DMS 273 treated with DMSO at 0.1 percent for 48 hours (cell line): Measurements from ENCODE around the gene SMIM8.

Source experiments
- DNase-seq: peaks from one replicate; lab custom pipeline; 2025; lab: John Stamatoyannopoulos, UW

The SMIM8 gene

DNA sequence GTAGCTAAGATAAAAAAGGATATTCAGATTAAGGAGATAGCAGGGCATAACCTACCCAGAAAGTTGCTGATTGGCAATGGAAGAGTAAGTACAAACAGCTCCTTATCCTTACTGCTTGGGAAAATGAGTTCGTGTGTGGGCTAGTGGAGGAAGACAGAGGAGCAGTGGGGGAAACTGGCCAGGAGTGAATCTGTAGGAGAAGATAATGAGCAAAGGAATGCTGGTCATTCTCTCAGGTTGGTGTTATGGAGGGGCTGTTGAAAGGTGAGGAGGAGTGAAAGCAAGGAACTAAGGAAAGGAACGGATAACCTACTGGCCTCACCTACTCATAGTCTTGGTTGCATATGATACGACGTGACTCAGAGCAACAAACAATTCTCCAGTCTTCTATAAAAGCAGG is 14.0 kb downstream of the SMIM8 start:
- no peak for DNase-seq

GRCh38 chr6:87340230-87340629 is 17.8 kb downstream of the SMIM8 start:
- no peak for DNase-seq

DNA sequence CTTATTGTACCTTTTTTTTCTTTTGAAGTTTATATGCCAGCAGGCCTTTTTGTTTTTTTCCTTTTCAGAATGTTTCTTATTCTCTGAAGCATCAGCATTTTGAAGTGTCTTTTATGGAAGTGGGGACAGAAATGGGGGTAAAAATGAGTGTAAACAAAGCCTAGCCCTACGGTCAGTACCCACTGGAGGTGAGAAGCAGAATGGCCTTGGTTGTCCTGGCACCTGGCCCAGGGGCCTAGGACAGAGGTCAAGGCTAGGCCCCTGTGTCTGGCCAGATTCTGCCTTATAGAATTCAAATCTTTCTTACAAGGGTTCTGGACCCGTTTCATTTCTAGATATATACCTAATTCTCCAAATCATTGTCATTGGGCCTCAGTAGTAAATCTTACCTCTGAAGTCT is 18.8 kb downstream of the SMIM8 start:
- DNase-seq: no peak

- no peak for DNase-seq
Measured at GRCh38 chr6:87341899-87342298, 19.5 kb downstream of the SMIM8 start.

DNA sequence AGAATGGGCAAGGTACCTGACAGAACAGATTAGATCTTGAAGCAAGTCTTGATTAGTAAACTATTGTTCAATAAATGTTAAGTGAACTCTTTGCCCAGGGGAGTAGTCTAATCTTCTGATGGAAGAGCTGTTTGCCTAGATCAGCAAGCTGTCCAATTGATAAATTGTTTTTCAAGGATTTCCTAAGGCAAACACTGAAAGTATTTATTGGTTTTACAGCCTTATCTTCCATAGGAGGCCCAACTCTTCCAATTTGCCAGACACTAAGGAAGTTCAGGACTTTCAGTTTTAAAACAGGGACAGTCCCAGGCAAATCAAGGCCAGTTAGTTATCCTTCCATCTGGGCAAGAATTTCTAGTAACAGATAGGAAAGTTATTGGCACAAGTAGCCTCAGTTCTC is 20.4 kb downstream of the SMIM8 start:
- no peak for DNase-seq

DNA sequence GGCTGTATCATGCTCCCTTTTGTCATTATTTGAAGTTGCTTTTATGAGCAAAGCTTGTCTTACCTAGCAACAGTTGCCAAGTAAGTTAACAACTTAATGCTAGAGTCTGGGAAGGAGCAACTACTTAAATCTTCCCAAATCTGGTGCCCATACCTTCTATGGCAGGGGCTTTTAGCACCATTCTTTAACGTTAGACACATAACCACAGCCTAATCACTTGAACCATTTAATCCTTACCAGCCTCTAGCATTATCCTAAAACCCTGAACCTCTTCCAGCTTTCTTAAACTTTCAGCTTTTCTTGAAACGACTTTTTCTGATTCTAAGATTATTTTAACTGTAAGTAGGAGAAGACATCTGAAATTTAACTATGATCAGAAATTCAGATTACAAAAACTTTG is 22.3 kb downstream of the SMIM8 start, which contains the start of gene C6orf163:
Gene C6orf163 (plus strand): TSS at position 83 of the 400 bp plus-strand sequence. CDS start 287 bp downstream, at position 370.
- no peak for DNase-seq

DNA sequence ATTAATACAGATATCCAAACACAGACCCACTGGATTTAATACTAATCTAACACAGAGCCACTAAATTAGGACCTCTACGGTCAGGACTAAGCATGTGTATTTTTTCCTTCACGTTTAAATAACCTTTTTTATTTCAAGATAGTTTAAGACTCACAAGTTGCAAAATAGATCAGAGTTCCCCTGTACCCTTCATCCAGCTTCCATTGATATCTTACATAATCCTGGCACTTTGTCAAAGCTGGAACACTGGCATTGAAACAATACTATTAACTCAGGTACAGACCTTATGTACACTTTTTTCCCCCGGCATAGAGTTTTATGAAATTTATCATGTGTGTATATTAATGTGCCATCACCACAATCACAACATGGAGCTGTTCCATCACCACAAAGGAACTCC is 24.3 kb downstream of the SMIM8 start:
- no peak for DNase-seq

- DNase-seq: no peak
Measured at GRCh38 chr6:87349896-87350295, 27.5 kb downstream of the SMIM8 start.

- DNase-seq: no peak
Measured at GRCh38 chr6:87350516-87350915, 28.1 kb downstream of the SMIM8 start.

DNA sequence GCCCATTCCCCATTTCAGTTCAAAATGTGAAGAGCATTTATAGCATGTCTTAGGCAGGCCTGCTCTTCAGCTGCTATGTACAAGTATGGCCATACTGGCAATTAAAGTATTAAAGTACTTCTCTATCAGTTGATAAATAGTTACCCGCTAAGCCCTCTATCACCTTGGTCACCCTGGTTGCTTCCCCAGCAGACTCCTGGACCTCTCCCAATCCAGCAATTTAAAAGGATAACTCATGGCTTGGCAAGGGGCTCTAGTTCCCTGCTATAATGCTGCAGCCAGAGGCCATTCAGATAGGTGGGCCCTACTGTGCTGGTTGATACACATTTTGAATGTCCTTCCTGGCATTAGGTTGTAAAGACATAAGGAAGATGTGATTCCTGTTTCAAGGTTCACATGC is 29.2 kb downstream of the SMIM8 start:
- DNase-seq: no peak

DNA sequence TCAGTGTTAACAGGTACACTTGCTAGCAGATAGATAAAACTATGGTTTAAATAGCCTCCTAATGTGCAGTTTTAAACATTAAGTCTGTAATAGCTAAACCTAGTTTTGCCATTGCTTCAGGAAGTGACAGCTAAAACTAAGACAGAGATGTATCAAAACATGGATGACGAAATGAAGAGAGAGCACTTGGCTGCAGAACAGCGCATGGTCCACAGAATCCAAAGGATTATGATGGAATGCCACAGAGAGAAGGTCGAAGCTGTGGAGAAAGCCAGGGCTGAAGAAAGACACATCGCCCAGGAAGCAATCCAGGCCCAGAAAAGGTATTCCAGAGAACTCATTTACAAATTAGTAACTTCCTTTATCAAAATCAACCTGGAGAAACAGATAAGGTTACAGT is 33.8 kb downstream of the SMIM8 start:
- no peak for DNase-seq

DNA sequence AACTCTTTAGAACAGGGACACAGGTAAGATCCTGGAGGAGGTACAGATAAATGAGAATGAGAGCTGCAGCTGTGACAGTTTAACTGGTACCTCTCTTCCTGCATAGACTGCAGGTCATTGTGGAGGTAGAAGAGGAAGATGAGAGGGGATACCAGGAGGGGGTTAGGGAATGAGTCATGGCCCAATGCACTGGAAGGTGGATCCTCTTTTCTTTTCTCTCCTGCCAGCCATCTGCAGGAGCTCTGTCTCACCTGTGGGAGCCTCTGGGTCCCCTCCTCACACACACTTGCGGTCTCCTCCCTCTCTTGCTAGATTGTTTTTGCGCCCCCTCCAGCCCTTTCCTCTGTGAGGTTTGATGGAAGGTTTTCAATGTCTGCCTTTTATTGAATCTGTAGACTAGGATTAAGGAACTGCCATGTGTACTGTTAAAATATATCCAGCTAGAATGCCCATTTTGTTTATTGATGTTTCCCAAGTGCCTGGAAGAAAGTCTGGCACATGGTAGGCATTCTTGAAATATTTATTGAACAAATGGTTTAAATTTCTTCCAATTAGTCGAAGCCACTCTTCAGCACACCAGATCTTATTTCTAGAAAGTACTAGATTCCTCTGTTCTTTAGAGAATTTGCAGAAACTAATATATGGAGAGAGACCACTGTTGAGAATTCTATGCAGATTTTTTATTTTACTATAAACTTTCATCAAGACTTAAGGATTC is 35.2 kb downstream of the SMIM8 start:
- no peak for DNase-seq

DNA sequence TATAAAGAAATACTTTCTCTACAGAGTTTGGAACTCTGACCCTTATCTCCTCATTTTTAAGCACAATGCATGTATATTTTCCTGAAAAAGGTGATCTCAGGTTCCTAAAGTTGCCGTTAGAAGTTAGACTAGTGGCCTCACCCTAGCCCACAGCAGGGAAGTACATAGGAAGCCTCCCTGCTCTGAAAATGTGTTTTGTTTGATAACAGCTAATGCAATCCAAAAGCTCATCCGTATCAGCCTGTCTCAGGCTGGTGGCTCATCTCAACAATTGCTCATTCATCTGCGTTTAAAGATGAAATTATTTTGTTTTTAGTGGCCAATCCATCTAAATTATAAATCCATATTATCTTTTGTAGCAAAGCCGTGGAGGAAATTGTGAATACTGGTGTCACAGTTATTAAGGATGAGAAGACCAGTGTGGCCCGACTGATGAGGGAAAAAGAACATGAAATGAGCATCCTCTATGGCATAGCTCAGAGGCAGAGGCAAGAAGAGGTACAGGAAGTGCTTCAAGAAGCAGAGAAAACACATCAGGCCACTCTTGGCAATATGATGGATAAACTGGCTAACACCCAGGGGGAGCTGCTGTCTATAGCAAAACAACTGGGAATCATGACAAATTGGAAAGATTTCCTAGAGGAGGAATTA is 42.3 kb downstream of the SMIM8 start:
- no peak for DNase-seq

DNA sequence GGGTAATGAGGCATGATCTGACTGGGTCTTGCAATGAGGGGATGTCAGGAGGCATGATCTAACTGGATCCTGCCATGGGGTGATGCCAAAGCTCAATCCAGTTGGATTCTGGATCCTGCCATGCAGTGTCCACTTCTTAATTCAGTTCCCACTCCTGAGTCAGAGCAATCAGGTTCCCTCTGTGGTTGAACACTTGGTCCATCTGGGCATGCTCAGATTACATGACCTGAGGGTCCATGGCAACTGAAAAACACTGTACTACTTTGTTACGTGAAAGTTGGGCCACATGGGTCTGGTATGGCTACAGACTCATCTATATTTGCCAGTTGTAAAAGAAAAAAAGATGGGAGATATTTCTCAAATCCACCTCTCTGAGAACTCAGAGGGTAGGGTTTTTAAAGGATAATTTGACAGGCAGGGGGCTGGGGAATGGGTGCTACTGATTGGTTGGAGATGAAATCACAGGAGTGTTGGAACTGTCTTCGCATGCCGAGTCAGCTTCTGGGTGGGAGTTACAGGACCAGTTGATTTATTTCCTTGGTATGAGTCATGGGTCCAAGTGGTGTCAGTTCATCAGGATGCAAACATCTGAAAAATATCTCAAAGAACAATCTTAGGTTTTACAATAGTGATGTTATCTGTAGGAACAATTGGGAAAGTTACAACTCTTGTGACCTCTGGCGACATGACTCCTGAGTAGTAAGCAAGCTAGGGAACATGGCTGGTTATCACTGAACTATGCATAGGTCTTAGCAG is 43.9 kb downstream of the SMIM8 start:
- no peak for DNase-seq

- no peak for DNase-seq
Measured at GRCh38 chr6:87366899-87367298, 44.5 kb downstream of the SMIM8 start.

GRCh38 chr6:87373377-87373776 is 51.0 kb downstream of the SMIM8 start:
- DNase-seq: no peak

- no peak for DNase-seq
Measured at GRCh38 chr6:87375315-87375714, 52.9 kb downstream of the SMIM8 start.

GRCh38 chr6:87376643-87377042 is 54.3 kb downstream of the SMIM8 start:
- no peak for DNase-seq

DNA sequence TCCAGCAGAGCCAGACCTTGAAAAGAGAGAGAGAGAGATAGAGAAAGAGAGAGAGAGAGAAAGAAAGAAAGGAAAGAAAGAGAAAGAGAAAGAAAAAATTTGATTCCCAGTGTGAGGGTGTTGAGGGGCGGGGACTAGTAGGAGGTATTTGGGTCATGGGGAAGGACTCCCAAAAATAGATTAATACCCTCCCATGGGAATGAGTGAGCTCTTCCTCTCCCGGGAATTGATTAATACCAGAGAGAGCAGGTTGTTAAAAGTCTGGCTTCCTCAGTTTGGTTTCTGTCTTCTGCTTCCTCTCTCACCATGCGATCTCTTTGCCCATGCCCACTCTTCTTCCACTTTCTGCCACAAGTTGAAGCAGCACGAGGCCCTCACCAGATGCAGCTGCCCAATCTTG is 56.6 kb downstream of the SMIM8 start:
- DNase-seq: no peak

GRCh38 chr6:87382861-87383260 is 60.5 kb downstream of the SMIM8 start:
- DNase-seq: no peak

GRCh38 chr6:87384038-87384437 is 61.6 kb downstream of the SMIM8 start:
- DNase-seq: no peak

- DNase-seq: no peak
Measured at GRCh38 chr6:87384449-87384848, 62.1 kb downstream of the SMIM8 start.

GRCh38 chr6:87391334-87391733 is 68.9 kb downstream of the SMIM8 start:
- no peak for DNase-seq
